Activated T-cell treated with anti-CD3 and anti-CD28 coated beads, Interleukin-2, amount 50 U/mL, for 4 hours (primary cell): ENCODE data around the gene RECK. TPM values are rescaled to one million over a fixed set of nuclear protein-coding genes. Genes with fewer than 3 reads are reported as not detected.

Experiments used
- ATAC-seq, 2 donors: fragments of 200-7000 bp; cut with Tn5 transposase; one replicate each; pipeline ENCODE4 v1.10.0; 2021
- DNase-seq: peaks from one replicate; pipeline ENCODE4 v3.0.0-alpha.2; 2020
- H3K27me3 Mint-ChIP-seq: one replicate; pipeline ENCODE4 v1.8.0; 2021; ENCODE audit warnings: low read depth, mixed read lengths
- H3K36me3 Mint-ChIP-seq: one replicate; pipeline ENCODE4 v1.8.0; 2022; ENCODE audit warnings: mixed read lengths; ENCODE audit not compliant: insufficient read depth
- H3K4me1 Mint-ChIP-seq: one replicate; pipeline ENCODE4 v1.8.0; 2021; ENCODE audit warnings: low read depth, mixed read lengths
- H3K4me3 Mint-ChIP-seq: one replicate; pipeline ENCODE4 v1.8.0; 2021; ENCODE audit warnings: mild to moderate bottlenecking, moderate library complexity, mixed read lengths
- H3K9me3 Mint-ChIP-seq: one replicate; pipeline ENCODE4 v1.8.0; 2021; ENCODE audit warnings: mixed read lengths
- total RNA-seq, 3 donors: library from RNA; stranded (reverse); gene quantifications; one replicate each; pipeline ENCODE4 v1.2.1, GENCODE V29; 2021

RECK gene
- total RNA-seq, 3 donors from 2014 or later: 2.0 to 2.4 (median 2.0) TPM

DNA sequence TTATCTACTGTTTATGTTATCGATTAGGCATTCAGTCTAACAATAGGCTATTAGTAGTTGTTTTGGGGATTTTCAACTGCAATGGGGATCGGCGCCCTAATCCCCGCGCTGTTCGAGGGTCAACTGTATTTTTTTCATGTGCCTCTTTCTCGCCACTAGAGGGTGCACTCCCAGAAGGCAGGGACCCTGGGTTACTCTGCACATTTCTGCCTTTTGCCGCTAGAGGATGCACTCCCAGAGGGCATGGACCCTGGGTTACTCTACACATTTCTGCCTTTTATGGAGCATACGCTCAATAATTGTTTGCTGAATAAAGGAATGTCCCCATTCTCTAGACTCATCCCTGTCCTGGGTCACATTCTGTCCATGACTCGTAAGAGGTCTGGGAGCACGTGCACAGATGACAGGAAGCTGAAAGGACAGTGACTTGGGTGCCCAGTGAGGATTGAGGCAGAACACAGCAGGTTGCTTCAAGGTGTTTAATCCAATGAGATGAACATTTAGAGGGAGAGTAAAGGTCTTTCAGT lies 27.9 kb upstream of the RECK start:
- Mint-ChIP-seq H3K36me3 (peaks cover 2% of the 10 kb centered on the region), H3K27me3 (peaks cover 34% of the 10 kb centered on the region), H3K9me3 (peaks cover 9% of the 10 kb centered on the region), H3K4me1 (peaks cover 19% of the 10 kb centered on the region), H3K4me3 (no peak overlapping the region)
- ATAC-seq (peak; percentile 92 to 97), DNase-seq (peak; percentile 44)

DNA sequence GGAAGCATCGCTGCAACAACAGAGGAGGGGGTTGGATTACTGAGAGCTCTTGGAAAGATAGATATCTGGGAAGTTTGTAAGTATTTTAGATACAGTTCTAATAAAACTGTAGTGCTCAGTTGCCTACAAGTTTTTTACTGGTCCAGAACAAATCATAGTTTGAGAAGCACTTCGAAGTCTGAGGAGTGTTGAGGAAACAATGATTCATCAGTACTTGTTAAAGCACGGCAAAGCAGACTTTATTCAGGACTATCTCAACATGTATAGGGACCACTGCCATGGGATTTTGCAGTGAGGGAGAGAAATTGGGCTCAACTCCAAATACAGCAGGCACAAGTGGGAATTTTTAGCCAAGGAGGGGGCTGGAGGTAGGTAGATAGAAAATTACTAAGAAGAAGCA lies 25.3 kb upstream of the RECK start:
- peaks cover 25% of the 10 kb centered on the region for H3K27me3 Mint-ChIP-seq
- no peaks in the 10 kb centered on the region for H3K36me3 Mint-ChIP-seq
- H3K4me1 Mint-ChIP-seq: peaks cover 19% of the 10 kb centered on the region
- DNase-seq: no peak
- H3K4me3 Mint-ChIP-seq: no peak overlapping the region
- H3K9me3 Mint-ChIP-seq: peaks cover under 1% of the 10 kb centered on the region
- no peak for ATAC-seq

DNA sequence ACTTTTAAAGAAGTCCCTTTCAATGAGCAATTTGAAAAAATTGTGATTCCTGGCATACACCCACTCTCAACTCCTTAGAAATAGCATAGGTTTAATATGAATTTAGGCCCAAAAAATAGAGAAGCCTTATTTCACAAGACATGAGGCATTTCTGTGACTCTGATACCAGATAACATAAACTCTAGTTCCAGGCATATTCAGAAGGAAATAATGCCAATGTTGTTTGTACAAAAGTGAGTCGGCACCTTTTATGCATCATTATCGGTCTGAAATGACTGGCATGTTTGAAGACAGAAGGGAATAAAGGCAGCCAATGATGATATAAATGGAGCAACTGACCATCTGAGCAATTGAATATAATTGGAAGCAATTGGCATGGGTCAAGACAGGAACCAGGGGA lies 19.4 kb upstream of the RECK start:
- no peak for ATAC-seq
- Mint-ChIP-seq H3K27me3 (peaks cover 5% of the 10 kb centered on the region), H3K4me3 (no peak overlapping the region), H3K36me3 (no peaks in the 10 kb centered on the region), H3K9me3 (no peaks in the 10 kb centered on the region), H3K4me1 (no peaks in the 10 kb centered on the region)
- DNase-seq: no peak

DNA sequence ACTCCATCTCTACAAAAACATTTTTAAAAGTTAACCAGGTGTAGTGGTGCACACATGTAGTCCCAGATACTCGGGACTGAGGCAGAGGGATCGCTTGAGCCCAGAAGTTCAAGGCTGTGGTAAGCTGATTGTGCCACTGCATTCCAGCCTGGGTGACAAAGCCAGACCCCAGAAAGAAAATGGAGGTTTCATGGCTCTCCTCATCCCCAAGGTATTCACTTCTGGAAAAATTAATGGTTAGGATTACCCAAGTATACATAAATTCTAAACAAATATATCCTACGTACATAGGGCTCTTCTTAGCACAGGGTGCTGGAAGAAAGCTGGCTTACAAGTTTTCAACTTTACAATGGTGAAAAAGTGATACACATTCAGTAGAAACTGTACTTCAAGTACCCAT lies 18.6 kb upstream of the RECK start:
- H3K4me3 Mint-ChIP-seq: no peak overlapping the region
- ATAC-seq (no peak), DNase-seq (no peak)
- peaks cover 5% of the 10 kb centered on the region for H3K27me3 Mint-ChIP-seq
- no peaks in the 10 kb centered on the region for H3K36me3 Mint-ChIP-seq
- no peaks in the 10 kb centered on the region for H3K9me3 Mint-ChIP-seq
- no peaks in the 10 kb centered on the region for H3K4me1 Mint-ChIP-seq

DNA sequence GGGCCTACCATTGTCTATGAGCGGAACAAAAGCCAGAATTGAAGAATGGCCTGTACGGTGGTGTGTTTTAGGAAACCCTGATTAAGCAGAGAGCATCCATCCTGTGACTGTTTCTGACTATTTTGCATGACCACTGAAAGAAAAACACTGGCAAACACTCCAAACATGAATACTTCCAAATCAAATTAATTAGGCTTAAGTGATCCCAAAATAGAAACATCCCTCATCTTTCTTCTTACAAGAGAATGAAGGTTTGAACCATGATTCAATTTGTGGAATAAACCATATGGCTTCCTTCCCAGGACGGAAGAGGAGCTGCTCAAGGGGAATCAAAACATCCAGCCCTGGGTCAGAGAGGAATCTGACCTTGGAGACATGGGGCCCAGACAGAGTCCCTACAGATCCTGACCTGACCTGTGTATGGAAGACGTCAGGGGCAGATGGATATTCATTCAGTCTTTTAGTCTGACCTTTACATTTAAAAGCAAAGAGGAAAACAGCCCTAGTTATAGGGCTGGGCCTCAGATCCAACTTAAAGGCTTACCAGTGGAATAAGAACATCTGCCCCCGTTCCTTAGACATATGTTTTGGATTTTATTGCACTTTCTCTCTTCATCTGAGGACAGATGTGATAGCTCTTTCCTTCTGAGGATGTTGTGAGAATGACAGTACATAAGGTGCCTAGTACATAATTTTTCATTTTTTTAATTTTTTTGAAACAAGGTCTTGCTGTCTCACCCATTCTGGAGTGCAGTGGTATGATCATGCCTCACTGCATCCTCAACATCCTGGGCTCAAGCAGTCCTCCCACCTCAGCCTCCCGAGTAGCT lies 17.6 kb upstream of the RECK start:
- Mint-ChIP-seq H3K4me3 (no peak overlapping the region), H3K4me1 (no peaks in the 10 kb centered on the region), H3K9me3 (no peaks in the 10 kb centered on the region), H3K27me3 (peaks cover 5% of the 10 kb centered on the region), H3K36me3 (no peaks in the 10 kb centered on the region)
- DNase-seq (no peak), ATAC-seq (no peak)

DNA sequence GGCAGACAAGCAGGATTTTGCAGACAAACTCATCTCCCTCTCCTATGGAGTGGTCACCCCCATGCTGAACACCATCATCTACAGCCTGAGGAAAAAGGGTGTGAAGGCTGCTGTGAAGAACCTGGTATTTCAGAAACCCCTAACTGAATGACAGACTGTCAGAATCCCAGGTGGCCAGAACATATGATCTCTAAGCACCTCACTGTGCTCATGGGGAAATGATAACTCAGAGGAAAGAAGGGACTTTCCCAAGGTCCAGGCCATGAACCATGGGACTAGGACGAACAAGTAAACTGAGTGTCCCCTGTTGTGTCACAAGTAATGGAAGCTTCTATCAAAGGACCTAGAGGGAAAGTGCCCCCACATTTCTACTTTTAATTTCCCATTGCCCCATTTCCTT lies 14.7 kb upstream of the RECK start:
- ATAC-seq: no peak
- Mint-ChIP-seq H3K9me3 (no peaks in the 10 kb centered on the region), H3K36me3 (no peaks in the 10 kb centered on the region), H3K27me3 (peaks cover 2% of the 10 kb centered on the region), H3K4me1 (no peaks in the 10 kb centered on the region), H3K4me3 (no peak overlapping the region)
- DNase-seq: no peak

DNA sequence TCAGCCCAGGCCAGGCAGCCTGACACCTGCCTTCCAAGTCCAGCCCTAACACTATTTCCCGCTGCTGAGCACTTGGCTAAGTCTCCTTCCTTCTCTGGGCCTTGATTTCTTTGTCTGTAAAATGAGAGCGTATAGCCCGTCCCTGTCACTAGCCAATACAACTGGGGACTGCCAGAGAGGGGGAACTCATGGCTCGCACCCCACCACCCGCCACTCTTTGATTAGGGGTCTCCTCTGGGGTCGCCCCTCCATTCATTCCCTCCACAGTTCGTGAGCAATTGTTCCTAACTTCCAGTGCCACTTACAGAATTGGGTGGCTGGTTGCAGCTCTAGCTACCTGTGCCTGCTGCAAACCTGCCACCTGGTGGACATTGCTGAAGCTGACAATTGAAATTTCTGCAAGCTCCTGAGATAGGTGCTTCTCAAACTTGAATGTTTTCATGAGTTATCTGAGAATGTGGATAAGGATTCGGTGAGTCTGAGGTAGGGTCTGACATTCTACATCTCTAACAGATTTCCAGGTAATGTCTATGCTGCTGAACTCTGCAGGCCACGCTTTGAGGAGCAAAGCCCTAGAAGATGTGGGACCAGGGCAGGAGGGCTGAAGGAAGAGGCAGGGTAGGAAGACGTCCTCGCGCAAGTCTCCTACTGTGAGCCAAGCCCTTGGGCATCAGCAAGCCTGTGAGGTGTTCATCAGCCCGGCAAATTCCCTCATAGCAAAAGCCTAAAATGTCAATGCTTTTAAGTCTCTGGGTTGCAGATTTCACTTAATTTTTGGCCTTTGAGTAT lies 13.3 kb upstream of the RECK start:
- no peaks in the 10 kb centered on the region for H3K36me3 Mint-ChIP-seq
- H3K4me3 Mint-ChIP-seq: no peak overlapping the region
- no peaks in the 10 kb centered on the region for H3K27me3 Mint-ChIP-seq
- peak; percentile 70 to 82 for ATAC-seq
- H3K9me3 Mint-ChIP-seq: no peaks in the 10 kb centered on the region
- H3K4me1 Mint-ChIP-seq: no peaks in the 10 kb centered on the region
- DNase-seq: peak; percentile 59

DNA sequence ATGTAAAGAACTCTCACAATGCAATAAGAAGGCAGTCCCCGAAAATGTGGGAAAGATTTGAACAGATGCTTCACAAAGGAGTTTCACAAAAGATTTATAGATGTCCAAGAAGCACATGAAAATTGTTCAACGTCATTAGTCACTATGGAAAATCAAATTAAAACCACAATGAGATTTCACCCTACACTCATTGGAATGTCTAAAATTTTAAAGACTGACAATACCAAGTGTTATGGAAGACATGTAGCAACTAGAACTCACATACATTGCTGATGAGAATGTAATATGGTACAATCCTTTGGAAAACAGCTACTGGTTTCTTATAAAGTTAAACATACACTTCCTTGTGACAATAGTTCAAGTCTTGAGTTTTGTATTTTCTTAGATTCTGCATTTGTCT lies 11.0 kb upstream of the RECK start:
- H3K9me3 Mint-ChIP-seq: no peaks in the 10 kb centered on the region
- H3K4me1 Mint-ChIP-seq: no peaks in the 10 kb centered on the region
- ATAC-seq: no peak
- no peak overlapping the region for H3K4me3 Mint-ChIP-seq
- no peaks in the 10 kb centered on the region for H3K36me3 Mint-ChIP-seq
- peaks cover 2% of the 10 kb centered on the region for H3K27me3 Mint-ChIP-seq
- no peak for DNase-seq

DNA sequence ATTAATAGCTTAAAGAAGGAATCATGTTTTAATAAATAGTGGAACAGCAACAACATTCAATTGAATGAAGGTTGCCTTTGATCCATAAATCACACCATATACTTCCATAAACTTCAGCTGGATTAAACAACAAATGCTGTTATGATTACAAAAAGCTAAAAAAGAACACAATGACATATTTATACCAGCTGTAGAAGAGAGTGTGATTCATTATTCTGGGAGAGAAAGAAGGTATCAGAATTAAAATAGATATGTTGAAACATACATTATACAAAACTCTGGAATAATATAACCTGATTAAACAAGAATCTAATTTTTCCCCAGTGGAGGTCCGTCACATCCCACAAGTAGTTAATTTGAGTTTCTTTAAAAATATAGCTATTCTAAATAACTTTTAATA lies 7.5 kb upstream of the RECK start:
- Mint-ChIP-seq H3K4me1 (no peaks in the 10 kb centered on the region), H3K9me3 (no peaks in the 10 kb centered on the region)
- no peak for ATAC-seq

DNA sequence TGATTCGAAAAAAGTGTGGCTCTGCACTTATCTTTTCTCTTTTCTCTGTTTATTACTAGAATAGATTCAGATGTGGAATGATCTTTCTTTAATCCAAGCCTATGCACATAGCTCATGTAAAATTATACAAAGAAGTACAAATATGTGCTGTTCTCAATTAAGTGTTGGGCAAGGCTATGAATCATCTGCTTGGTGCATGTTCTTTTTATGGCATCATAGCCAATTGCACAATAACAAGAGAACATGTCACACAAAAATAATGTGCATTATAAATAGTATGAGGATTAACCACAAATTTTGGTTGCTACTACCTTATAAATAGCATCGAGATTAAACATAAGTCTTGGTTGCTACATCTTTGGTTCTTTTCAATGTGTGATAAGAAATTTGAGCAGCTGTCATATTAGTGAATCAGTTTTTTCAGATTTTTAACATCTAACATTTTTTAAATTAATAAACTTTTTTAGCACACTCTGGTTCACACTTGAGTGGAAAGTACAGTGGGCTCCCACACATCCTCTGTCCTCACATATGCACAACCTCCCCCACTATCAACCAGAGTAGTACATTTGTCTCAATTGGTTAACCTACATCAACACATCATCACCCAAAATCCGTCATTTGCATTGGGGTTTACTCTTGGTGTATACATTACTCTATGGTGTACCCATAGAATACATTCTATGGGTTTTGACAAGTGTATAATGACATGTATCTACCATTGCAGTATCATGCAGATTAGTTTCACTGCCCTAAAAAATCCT lies 6.8 kb upstream of the RECK start:
- H3K27me3 Mint-ChIP-seq: peaks cover 6% of the 10 kb centered on the region
- ATAC-seq: no peak
- H3K4me1 Mint-ChIP-seq: no peaks in the 10 kb centered on the region
- H3K9me3 Mint-ChIP-seq: no peaks in the 10 kb centered on the region
- DNase-seq: no peak
- H3K4me3 Mint-ChIP-seq: no peak overlapping the region
- no peaks in the 10 kb centered on the region for H3K36me3 Mint-ChIP-seq

More for the DNA sequence above, 7.5 kb upstream of the RECK start:
- Mint-ChIP-seq H3K4me3 (no peak overlapping the region), H3K36me3 (no peaks in the 10 kb centered on the region), H3K27me3 (peaks cover 6% of the 10 kb centered on the region)
- no peak for DNase-seq

DNA sequence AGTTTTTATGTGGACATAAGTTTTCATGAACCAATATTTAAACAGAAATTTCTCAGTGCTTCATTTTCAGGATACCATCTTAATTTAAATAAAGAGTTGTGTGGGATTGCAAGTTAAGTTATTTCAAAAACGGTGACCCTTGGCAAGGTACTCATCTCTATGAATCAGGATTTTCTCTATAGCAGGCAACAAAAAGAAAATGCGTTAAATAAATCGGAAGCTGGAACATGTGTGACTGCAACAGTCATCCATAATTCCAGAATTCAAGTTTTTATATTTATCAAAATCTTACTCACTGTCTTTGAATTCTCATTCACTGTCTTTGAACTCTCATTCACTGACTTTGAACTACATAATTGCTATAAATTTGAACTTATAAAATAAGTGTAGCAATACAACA lies 5.8 kb upstream of the RECK start:
- no peaks in the 10 kb centered on the region for H3K9me3 Mint-ChIP-seq
- no peak overlapping the region for H3K4me3 Mint-ChIP-seq
- no peaks in the 10 kb centered on the region for H3K36me3 Mint-ChIP-seq
- no peak for DNase-seq
- no peak for ATAC-seq
- H3K4me1 Mint-ChIP-seq: no peaks in the 10 kb centered on the region
- H3K27me3 Mint-ChIP-seq: peaks cover 6% of the 10 kb centered on the region

DNA sequence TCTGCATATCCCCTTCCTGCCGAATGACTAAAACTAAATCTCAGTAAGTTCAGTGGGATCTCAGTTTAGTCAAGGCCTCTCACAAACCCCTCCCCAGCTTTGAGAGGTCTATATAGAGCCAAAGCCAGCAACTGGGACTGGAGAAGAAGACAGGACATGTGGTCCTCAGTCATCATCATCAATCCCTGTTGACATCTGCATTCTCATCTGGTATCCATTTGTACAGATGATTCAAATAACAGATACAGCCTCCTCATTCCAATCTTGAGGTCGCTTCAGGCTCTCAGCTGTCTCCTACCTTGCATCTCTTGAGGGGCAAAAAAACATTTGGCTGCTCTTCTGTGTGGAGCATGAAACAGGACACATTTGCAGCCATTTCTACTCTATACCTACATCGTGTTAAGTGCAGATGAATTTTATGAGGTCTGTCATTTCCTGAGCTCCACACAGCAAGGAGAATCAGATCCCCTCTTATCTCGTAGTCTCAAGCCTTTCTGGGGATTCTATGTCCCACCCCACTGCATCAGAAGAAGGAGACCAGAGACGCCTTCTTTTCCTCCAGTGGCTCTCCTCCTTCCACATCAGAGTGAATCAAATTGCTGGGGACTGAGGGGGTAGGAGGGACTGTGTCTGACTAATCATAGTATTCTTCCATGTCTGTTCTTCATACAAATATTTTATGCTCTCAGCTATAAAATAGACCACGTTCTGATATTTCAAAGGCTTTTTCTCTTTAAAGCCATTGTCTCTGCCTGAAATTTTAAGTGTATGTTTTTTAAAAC lies 4.7 kb upstream of the RECK start:
- ATAC-seq: no peak
- Mint-ChIP-seq H3K4me3 (no peak overlapping the region), H3K9me3 (no peaks in the 10 kb centered on the region), H3K36me3 (no peaks in the 10 kb centered on the region), H3K27me3 (peaks cover 6% of the 10 kb centered on the region), H3K4me1 (peaks cover 4% of the 10 kb centered on the region)
- DNase-seq: no peak

DNA sequence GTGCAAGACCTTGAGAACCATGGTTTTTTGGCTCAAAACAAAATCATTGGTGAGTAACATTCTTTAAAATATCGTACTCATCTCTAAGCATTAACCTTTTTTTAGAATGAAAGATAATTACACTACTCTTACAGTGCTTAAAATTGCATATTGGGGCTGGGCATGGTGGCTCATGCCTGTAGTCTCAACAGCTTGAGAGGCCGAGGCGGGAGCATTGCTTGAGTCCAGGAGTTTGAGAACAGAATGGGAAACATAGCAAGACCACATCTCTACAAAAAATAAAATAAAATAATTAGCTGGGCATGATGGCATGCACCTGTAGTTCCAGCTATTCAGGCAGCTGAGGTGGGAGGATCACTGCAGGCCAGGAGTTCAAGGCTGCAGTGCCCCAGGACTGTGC lies 2.9 kb upstream of the RECK start:
- H3K9me3 Mint-ChIP-seq: no peaks in the 10 kb centered on the region
- no peak overlapping the region for H3K4me3 Mint-ChIP-seq

DNA sequence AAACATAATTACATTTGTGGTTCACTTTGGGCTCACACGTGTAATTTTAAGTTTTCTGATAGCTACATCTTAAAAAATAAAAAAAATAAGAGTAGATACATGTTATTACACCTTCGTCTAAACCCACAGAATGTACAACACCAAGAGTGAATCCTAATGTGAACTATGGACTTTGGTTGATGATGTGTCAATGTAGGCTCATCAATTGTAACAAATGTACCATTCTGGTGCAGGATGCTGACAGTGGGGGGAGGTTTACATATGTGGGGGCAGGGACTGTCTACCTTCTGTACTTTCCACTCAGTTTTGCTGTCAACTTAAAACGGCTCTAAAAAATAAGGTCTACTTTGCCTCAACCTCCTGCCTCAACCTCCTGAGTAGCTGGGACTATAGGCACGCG lies 2.5 kb upstream of the RECK start:
- peaks cover 21% of the 10 kb centered on the region for H3K4me1 Mint-ChIP-seq
- H3K9me3 Mint-ChIP-seq: no peaks in the 10 kb centered on the region

More for the DNA sequence above, 2.9 kb upstream of the RECK start:
- Mint-ChIP-seq H3K36me3 (no peaks in the 10 kb centered on the region), H3K27me3 (peaks cover 6% of the 10 kb centered on the region), H3K4me1 (peaks cover 18% of the 10 kb centered on the region)
- DNase-seq (no peak), ATAC-seq (no peak)

More for the DNA sequence above, 2.5 kb upstream of the RECK start:
- Mint-ChIP-seq H3K27me3 (peaks cover 6% of the 10 kb centered on the region), H3K4me3 (no peak overlapping the region), H3K36me3 (no peaks in the 10 kb centered on the region)
- ATAC-seq (no peak), DNase-seq (no peak)
